ENCODE measurements around the gene CDK1. TPM values are rescaled to one million over a fixed set of nuclear protein-coding genes. Genes with fewer than 3 reads are reported as not detected.

The CDK1 gene
- total RNA-seq, 4 donors from 2014 or later = 1.8 to 5.9 (median 3.2) TPM

DNA sequence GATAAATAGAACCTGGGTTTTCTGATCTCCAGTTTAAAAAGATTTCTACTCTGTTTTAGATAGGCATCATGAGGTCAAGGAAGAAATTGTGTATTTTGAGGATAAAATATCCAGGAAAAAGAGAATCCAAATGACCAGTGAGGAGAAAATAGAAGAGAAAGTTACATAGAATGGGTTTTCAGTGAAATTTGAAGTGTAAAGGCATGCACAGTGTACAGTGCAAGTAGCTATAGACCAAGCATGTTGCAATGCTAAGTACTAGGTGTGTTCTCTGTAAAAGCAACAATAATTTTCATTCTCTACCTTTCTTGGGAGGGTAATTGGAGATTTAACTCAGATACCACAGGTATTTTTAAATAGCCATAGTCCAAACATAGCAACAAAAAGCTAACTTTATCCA, 22.6 kb downstream of the CDK1 start:
- peaks cover 9 to 14% of the 10 kb centered on the region in 2 donors for H3K4me1 ChIP-seq
- intact Hi-C loops (cut with DNase I) = no loop called here
- TF ChIP-seq POLR2A (IDR thresholded peaks at IDR 0.05) = no peak
- TF ChIP-seq, protein P1, sequence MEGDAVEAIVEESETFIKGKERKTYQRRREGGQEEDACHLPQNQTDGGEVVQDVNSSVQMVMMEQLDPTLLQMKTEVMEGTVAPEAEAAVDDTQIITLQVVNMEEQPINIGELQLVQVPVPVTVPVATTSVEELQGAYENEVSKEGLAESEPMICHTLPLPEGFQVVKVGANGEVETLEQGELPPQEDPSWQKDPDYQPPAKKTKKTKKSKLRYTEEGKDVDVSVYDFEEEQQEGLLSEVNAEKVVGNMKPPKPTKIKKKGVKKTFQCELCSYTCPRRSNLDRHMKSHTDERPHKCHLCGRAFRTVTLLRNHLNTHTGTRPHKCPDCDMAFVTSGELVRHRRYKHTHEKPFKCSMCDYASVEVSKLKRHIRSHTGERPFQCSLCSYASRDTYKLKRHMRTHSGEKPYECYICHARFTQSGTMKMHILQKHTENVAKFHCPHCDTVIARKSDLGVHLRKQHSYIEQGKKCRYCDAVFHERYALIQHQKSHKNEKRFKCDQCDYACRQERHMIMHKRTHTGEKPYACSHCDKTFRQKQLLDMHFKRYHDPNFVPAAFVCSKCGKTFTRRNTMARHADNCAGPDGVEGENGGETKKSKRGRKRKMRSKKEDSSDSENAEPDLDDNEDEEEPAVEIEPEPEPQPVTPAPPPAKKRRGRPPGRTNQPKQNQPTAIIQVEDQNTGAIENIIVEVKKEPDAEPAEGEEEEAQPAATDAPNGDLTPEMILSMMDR (IDR thresholded peaks at IDR 0.05) = no peak
- DNase-seq = no peak
- H3K36me3 ChIP-seq = no peaks in the 10 kb centered on the region
- H3K4me3 ChIP-seq (replicated peaks in 1 of 3) = no peak overlapping the region
- H3K9me3 ChIP-seq = no peaks in the 10 kb centered on the region
- no peaks in the 10 kb centered on the region for H3K27me3 ChIP-seq
- H3K27ac ChIP-seq = peak overlapping the region in 1 of 3 donors; percentile 21

DNA sequence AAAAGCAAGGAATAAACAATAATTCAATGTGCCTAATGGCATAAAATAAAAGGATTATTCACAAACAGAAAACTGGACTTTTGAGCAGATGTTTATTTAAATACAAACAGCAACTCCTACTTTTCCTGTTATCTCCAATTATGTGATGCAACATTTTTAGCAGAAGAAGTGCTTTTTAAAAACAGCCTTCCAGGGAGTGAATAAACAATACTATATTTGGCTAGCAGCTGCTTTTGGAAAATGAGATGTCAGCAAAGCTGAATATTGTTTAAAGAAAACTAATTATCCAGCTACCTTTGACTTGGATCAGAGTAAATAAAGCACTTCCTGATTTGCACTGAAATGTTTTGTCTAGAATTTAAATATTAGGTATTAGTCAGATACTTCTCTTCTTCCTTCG, 23.2 kb downstream of the CDK1 start:
- no peaks in the 10 kb centered on the region for H3K36me3 ChIP-seq
- intact Hi-C loops (cut with DNase I) = no loop called here
- no peaks in the 10 kb centered on the region for H3K27me3 ChIP-seq
- peaks cover 9 to 14% of the 10 kb centered on the region in 2 donors for H3K4me1 ChIP-seq
- no peaks in the 10 kb centered on the region for H3K9me3 ChIP-seq
- H3K4me3 ChIP-seq (replicated peaks in 1 of 3) = no peak overlapping the region
- H3K27ac ChIP-seq = peak overlapping the region in 1 of 3 donors; percentile 21
- no peak for DNase-seq
- 73 to 80% methylated on average over 1 of the region's 1 CpG for WGBS, 2 donors
- TF ChIP-seq, protein P1 (IDR thresholded peaks at IDR 0.05) = no peak
- no peak for TF ChIP-seq POLR2A (IDR thresholded peaks at IDR 0.05)

DNA sequence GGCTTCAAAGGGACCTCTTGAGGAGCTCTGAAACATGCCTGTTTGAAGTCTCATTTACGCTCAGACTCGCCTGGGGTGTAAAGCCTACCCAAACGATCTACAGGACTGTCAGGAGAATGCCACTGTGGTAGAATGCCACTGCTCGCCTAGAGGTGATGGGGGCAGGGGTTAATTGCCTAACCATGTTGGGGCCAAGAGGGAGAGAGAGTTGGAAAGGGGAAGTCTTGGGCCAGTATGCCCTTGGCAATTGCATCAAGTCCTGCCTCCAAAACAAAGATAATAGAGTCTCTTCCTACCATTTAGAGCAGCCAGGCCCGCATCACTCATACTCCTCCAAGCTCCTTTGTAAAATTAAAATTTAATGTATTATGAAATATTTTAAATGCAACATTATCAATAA, 25.2 kb downstream of the CDK1 start:
- Histone ChIP-seq H3K9me3 (no peaks in the 10 kb centered on the region), H3K4me3 (replicated peaks in 1 of 3) (no peak overlapping the region), H3K36me3 (no peaks in the 10 kb centered on the region), H3K4me1 (peaks cover 9 to 14% of the 10 kb centered on the region in 2 donors), H3K27me3 (no peaks in the 10 kb centered on the region), H3K27ac (no peak overlapping the region)
- WGBS, 2 donors = 82 to 86% methylated on average over 5 of the region's 5 CpGs
- intact Hi-C loops (cut with DNase I) = no loop called here
- no peak for TF ChIP-seq POLR2A (IDR thresholded peaks at IDR 0.05)
- TF ChIP-seq, protein P1 (IDR thresholded peaks at IDR 0.05) = no peak
- DNase-seq = no peak

DNA sequence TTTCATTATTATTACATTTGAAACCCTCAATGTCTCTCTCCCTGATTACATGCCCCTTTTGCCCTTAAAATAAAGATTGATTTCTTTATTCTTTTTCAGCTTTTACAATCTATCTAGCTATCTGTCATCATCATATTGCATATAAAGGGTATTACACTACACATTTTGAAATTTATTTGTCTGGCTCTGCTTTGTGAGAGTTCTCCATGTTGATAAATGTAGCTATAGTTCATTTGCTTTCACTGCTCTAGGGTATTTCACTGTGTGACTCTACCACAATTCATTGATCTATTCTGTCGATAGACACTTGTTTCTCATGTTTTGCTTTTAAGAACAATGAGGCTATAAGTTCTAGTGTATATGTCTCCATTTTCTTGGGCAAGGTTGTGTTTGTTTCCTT, 25.6 kb downstream of the CDK1 start:
- Histone ChIP-seq H3K4me1 (peaks cover 9 to 14% of the 10 kb centered on the region in 2 donors), H3K4me3 (replicated peaks in 1 of 3) (no peak overlapping the region), H3K27ac (no peak overlapping the region), H3K27me3 (no peaks in the 10 kb centered on the region), H3K9me3 (no peaks in the 10 kb centered on the region), H3K36me3 (no peaks in the 10 kb centered on the region)
- WGBS, 2 donors = 87 to 96% methylated on average over 1 of the region's 1 CpG
- no peak for DNase-seq
- intact Hi-C loops (cut with DNase I) = no loop called here
- no peak for TF ChIP-seq POLR2A (IDR thresholded peaks at IDR 0.05)
- TF ChIP-seq, protein P1 (IDR thresholded peaks at IDR 0.05) = no peak

- 60 to 66% methylated on average over 4 of the region's 4 CpGs for WGBS, 2 donors
- intact Hi-C loops (cut with DNase I) = no loop called here
- no peak for TF ChIP-seq POLR2A (IDR thresholded peaks at IDR 0.05)
- TF ChIP-seq, protein P1 (IDR thresholded peaks at IDR 0.05) = no peak
- H3K27me3 ChIP-seq = no peaks in the 10 kb centered on the region
- no peak overlapping the region for H3K4me3 ChIP-seq (replicated peaks in 1 of 3)
- no peaks in the 10 kb centered on the region for H3K9me3 ChIP-seq
- H3K4me1 ChIP-seq = peaks cover 5 to 13% of the 10 kb centered on the region in 2 donors
- no peaks in the 10 kb centered on the region for H3K36me3 ChIP-seq
- no peak overlapping the region for H3K27ac ChIP-seq
- DNase-seq = no peak
Observed at GRCh38 chr10:60806921-60807320, 28.6 kb downstream of the CDK1 start.

All from thyroid gland (tissue), 4 donors.